HG02623 (cell line): Measurements from ENCODE around the gene IL2RG.
A peak's percentile ranks its signal among the peaks of the same experiment; 100 is the strongest.

ENCODE experiments used
- ATAC-seq: cut with Tn5 transposase; IDR thresholded peaks from one replicate; pipeline ENCODE4 v1.9.1; 2021; ENCODE audit warnings: moderate library complexity; ENCODE audit not compliant: unreplicated experiment

The IL2RG gene

DNA sequence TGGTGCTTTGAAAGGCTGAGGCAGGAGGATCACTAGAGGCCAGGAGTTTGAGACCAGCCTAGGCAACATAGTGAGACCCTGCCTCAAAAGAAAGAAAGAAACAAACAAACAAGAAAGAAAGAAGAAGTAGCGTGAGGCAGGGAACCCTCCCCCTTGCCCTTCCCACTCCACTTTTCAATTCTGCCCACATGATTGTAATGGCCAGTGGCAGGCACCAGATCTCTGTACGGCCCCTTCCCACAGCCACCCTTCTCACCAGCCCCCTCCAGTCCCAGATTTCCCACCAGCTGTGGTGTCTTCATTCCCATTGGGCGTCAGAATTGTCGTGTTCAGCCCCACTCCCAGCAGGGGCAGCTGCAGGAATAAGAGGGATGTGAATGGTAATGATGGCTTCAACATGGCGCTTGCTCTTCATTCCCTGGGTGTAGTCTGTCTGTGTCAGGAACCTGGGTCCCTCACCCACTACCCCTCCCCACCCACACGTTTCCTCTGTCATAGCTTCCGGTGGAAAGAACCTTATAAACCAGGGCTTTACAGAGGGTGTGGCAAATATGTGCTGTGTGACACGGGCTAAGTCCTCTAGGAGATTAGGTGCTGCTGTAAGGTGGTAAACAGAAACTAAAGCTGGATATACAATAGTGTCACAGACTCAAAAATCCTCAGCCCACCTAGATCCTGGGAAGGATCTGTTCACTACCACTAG lies at the start of gene IL2RG:
IL2RG (minus strand) TSS at position 437 of the 703 bp plus-strand sequence; CDS start at position 399, 38 bp downstream.
- peak; percentile 89 for ATAC-seq

DNA sequence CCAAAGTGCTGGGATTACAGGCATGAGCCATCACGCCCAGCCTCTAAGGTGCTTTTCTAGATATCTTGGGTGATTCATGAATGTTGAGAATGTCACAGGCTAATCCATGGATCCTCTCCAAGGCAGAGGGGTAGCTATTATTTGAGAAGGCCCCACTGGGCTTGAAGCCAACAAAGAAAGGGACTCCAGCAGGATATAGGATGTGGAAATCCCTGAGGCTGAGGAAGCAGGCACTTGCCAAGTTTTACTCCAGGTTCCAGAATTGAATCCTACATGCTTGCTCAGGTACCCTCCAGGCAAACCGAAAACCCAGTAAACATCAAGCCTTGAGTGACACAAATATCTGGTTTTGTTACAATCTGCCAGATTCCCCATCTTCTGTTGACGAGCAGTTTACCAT lies 49.1 kb upstream of the IL2RG start:
- no peak for ATAC-seq

- no peak for ATAC-seq
Observed at GRCh38 chrX:71159335-71159734, 48.0 kb upstream of the IL2RG start.

DNA sequence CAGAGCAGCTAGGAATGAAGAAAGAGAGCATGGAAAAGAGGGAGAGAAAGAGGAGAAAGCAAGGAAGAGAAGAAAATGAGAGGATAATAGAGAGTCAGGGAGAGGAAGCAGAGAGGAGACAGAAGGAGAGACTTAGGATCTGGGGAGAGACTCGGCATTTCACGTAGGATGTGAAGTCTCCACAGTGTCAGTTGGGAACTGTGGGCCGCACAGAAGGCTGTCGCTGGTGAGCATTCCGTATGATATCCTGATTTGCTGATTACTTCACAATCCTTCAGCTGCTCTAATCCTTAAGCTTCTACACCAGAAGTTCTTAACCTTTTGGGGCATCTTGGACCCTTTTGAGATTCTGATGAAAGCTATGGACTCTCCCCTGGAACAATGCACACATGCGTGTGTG lies 47.2 kb upstream of the IL2RG start:
- ATAC-seq = no peak

GRCh38 chrX:71154641-71155040 lies 43.3 kb upstream of the IL2RG start:
- ATAC-seq = no peak

DNA sequence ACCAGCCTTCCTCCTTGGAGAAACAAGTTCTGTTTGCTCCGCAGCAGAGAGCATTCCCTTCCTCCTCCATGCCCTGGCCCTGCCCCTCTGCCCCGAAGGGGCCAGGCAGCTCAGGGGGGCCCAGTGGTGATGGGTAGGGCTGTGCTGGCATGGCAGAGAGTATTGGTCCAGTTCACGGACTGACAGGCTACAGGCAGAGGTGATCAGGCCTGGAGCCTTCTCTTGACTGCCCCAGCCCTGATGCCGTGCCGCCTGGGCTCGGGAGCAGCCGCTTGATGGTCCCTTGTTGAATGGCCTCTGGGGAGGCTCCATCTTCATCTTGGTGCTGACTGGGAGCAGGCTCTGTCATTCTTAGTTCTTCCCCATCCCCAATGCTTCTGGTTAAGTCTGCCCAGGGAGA lies 42.8 kb upstream of the IL2RG start:
- ATAC-seq = no peak

DNA sequence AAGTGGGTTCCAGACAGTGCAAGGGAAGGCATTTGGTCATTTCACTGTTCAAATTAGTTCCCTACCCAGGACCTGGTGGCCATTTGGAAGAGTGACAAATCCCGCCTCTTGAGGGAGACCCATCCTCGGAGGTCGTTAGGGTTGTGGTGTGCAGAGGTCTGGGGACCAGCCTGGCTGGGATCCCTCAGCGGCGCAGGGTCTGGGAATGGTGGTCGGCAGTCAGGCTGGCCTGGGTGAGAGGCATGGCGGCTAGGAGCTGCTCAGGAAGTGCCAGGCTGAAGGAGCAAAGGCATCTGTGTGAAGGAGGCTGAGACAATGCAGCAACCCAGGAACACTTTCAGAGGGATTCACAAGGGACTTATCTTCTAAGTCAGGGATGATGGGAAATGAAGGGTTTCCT lies 40.0 kb upstream of the IL2RG start:
- no peak for ATAC-seq

GRCh38 chrX:71148278-71148663 lies 36.9 kb upstream of the IL2RG start:
- ATAC-seq = no peak

DNA sequence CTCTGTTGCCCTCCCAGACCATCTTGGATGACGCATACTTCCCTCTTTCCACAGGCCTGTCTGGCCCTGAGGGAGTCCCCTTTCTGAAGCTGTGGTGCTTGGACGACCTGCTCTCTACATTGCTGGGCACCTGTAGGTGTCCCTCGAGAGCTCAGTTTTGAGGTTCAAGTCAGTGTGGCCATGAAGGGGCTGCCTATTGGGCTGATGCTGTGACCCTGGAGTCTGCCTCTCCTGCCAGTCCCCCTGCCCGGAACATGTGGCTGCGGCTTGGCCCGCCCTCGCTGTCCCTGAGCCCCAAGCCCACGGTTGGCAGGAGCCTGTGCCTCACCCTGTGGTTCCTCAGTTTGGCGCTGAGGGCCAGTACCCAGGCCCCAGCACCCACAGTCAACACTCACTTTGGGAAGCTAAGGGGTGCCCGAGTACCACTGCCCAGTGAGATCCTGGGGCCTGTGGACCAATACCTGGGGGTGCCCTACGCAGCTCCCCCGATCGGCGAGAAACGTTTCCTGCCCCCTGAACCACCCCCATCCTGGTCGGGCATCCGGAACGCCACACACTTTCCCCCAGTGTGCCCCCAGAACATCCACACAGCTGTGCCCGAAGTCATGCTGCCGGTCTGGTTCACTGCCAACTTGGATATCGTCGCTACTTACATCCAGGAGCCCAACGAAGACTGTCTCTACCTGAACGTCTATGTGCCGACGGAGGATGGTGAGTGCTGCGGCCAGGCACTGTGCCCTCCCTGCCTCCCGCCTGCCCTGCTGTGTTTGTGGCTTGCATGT lies 36.3 kb upstream of the IL2RG start:
- ATAC-seq = no peak

- no peak for ATAC-seq
Observed at GRCh38 chrX:71144651-71145050, 33.3 kb upstream of the IL2RG start, which contains the start of gene NLGN3. Gene NLGN3 (plus strand): TSS chrX:71144841. CDS start chrX:71147750, 2,909 bp downstream.

DNA sequence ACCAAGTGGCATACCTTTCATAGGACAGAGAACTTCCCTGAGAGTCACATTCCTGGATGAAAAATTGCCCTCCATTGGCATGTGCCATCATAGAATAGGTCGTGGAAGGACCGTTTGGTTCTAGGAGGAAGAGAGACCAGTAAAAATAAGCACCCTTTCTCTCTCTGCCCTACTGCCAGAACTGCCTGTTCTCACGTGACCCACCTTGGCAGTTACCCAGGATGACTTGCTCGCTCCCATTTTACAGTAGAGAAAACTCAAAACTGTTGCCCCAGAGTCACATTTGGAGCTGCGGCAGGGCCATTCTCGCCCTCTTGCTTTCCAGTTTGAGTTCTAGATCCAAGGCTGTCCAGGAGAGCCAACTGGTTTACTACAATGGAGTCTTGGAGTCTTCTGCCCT lies 32.1 kb upstream of the IL2RG start:
- no peak for ATAC-seq

DNA sequence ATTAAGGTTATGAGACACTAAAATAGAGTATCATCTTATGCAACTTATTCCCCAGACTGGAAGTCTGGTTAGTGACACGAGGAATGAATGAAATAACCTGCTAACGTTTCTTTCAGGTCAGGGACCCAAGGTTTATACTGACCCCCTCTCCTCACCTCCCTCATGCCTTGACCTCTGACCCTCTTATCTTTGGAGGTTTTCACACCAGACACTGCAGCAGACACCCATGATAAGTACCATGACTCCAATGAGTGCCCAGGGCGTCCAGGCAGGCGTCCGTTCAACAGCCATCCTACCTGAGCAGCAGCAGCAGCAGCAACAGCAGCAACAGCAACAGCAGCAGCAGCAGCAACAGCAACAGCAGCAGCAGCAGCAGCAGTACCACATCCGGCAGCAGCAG lies 29.1 kb upstream of the IL2RG start:
- ATAC-seq = no peak

DNA sequence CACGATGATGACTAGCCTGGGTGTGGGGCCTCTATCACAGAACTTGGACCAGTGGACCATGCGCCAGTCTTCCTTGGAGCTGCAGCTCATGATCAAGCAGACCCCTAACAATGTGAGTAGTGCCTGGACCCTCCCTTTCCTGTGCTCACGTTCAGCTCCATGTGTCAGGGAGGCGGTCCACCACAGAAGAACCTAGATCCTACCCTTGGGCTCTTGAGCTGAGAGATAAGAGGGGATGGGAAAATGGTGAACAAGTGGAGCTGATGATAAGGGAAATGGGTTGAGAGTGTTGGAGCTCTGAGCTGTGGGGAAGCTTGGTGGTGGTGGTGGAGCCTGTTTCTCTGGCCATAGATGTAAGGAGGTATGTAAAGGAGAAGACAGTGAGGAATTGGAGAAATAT lies 20.1 kb upstream of the IL2RG start:
- no peak for ATAC-seq

- peak; percentile 72 for ATAC-seq
Observed at GRCh38 chrX:71128915-71129765, 17.8 kb upstream of the IL2RG start.

DNA sequence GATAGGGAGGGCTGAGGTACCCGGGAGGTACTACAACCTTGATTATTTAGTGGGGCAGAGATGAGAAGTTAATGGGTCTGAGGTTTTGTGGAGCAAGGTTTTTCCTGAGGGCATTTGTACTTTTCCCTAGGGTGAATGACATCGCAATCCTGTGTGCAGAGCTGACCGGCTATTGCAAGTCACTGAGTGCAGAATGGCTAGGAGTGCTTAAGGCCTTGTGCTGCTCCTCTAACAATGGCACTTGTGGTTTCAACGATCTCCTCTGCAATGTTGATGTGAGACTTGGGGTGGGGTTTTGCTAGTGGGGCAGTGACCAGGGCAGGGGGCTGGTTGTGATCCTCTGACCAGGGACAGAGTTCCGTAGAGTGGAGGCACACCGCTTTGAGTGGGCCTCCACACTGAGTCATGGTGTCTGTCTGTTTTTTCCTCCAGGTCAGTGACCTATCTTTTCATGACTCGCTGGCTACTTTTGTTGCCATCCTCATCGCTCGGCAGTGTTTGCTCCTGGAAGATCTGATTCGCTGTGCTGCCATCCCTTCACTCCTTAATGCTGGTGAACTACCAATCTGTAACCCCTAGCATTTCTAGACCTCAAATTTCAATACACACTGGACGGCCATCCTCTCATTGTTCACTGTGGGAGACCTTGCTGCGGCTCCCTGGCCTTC lies 16.9 kb upstream of the IL2RG start:
- ATAC-seq = no peak

GRCh38 chrX:71118985-71119535 lies 7.7 kb upstream of the IL2RG start:
- ATAC-seq = no peak

- ATAC-seq = peak; percentile 87
Observed at GRCh38 chrX:71118032-71118984, 6.9 kb upstream of the IL2RG start, which contains the start of gene MED12. Gene MED12 (plus strand): TSS chrX:71118596. CDS start chrX:71118755, 159 bp downstream.

GRCh38 chrX:71117358-71117757 lies 6.0 kb upstream of the IL2RG start:
- no peak for ATAC-seq

- ATAC-seq = peak; percentile 16
Observed at GRCh38 chrX:71111921-71112431, 599 bp upstream of the IL2RG start.
